Activated CD4-positive, alpha-beta memory T cell treated with anti-CD3 and anti-CD28 coated beads for 36 hours (primary cell): ENCODE measurements around the gene ZIC2. TPM values are rescaled to one million over a fixed set of nuclear protein-coding genes. Genes with fewer than 3 reads are reported as not detected.
A peak's percentile ranks its signal among the peaks of the same experiment; 100 is the strongest.

Experiments
- CTCF ChIA-PET: fragments of 350-600 bp; sonication (Branson Sonifier 250); formaldehyde crosslinking; loops from one replicate; lab custom pipeline; 2021; ENCODE audit warnings: antibody characterized with exemption, inconsistent platforms; lab: Charles Lee
- POLR2A ChIA-PET: fragments of 350-600 bp; sonication (Branson Sonifier 250); formaldehyde crosslinking; loops from one replicate; lab custom pipeline; 2021; ENCODE audit warnings: antibody characterized with exemption; lab: Charles Lee
- DNase-seq: peaks from one replicate; pipeline ENCODE4 v3.0.0-alpha.2; 2020
- H3K27ac Mint-ChIP-seq: one replicate; pipeline ENCODE4 v1.8.0; 2021; ENCODE audit warnings: mixed read lengths
- H3K27me3 Mint-ChIP-seq: one replicate; pipeline ENCODE4 v1.8.0; 2021; ENCODE audit warnings: mixed read lengths
- H3K36me3 Mint-ChIP-seq: one replicate; pipeline ENCODE4 v1.8.0; 2021; ENCODE audit warnings: mixed read lengths
- H3K4me1 Mint-ChIP-seq: one replicate; pipeline ENCODE4 v1.8.0; 2021; ENCODE audit warnings: low read depth, mixed read lengths
- H3K4me3 Mint-ChIP-seq: one replicate; pipeline ENCODE4 v1.8.0; 2021; ENCODE audit warnings: mild to moderate bottlenecking, mixed read lengths
- H3K9me3 Mint-ChIP-seq: one replicate; pipeline ENCODE4 v1.8.0; 2021; ENCODE audit warnings: mixed read lengths
- intact Hi-C: fragments of 100-400 bp; cut with micrococcal nuclease; formaldehyde crosslinking; loops from one replicate; pipeline ENCODE4 v1.15.1; 2023
- total RNA-seq, 2 experiments: library from RNA; stranded (reverse); gene quantifications; one replicate each; pipeline ENCODE4 v1.2.3, GENCODE V29; 2021

Gene ZIC2
- total RNA-seq, 2 experiments from 2014 or later = not detected

- Mint-ChIP-seq H3K27me3 (peaks cover 72% of the 10 kb centered on the region), H3K9me3 (peaks cover 10% of the 10 kb centered on the region), H3K36me3 (peaks cover 10% of the 10 kb centered on the region), H3K4me1 (peaks cover 17% of the 10 kb centered on the region), H3K27ac (no peak overlapping the region), H3K4me3 (no peak overlapping the region)
- intact Hi-C loops = loop anchor here (1.0 kb wide), 2 partner anchors 11 to 13 kb away; no protein-coding TSS in a partner anchor
- DNase-seq = no peak
- POLR2A ChIA-PET = no interaction called here
- CTCF ChIA-PET = interaction anchor here (0.9 to 1.2 kb wide), 4 partner anchors 13 to 544 kb away, joined by 3 to 4 read pairs (median 3); no protein-coding TSS in a partner anchor
Measured at GRCh38 chr13:99970651-99971575, 10.7 kb upstream of the ZIC2 start.

GRCh38 chr13:99971576-99972189 is 9.9 kb upstream of the ZIC2 start, which contains the start of gene ZIC5:
ZIC5 (minus strand) TSS chr13:99971767; CDS start chr13:99971603, 164 bp downstream.
- intact Hi-C loops = no loop called here
- Mint-ChIP-seq H3K27ac (peak within 1 kb of the TSS; percentile 76), H3K36me3 (peaks cover 14% of the 10 kb centered on the region), H3K27me3 (peaks cover 72% of the 10 kb centered on the region), H3K4me3 (no peak within 1 kb of the TSS), H3K9me3 (peaks cover 10% of the 10 kb centered on the region), H3K4me1 (peaks cover 17% of the 10 kb centered on the region)
- DNase-seq = no peak
- POLR2A ChIA-PET = no interaction called here
- CTCF ChIA-PET = no interaction called here

GRCh38 chr13:99972190-99972731 is 9.3 kb upstream of the ZIC2 start:
- ChIA-PET POLR2A (no interaction called here), CTCF (no interaction called here)
- no peak for DNase-seq
- Mint-ChIP-seq H3K9me3 (peaks cover 10% of the 10 kb centered on the region), H3K27ac (peak overlapping the region; percentile 76), H3K4me3 (no peak overlapping the region), H3K27me3 (peaks cover 74% of the 10 kb centered on the region), H3K4me1 (peaks cover 17% of the 10 kb centered on the region), H3K36me3 (peaks cover 14% of the 10 kb centered on the region)
- intact Hi-C loops = no loop called here

- Mint-ChIP-seq H3K4me3 (no peak overlapping the region), H3K9me3 (peaks cover 10% of the 10 kb centered on the region), H3K36me3 (peaks cover 15% of the 10 kb centered on the region), H3K27ac (peak overlapping the region; percentile 50), H3K27me3 (peaks cover 77% of the 10 kb centered on the region), H3K4me1 (peaks cover 12% of the 10 kb centered on the region)
- no peak for DNase-seq
- ChIA-PET POLR2A (no interaction called here), CTCF (no interaction called here)
- intact Hi-C loops = no loop called here
Measured at GRCh38 chr13:99973163-99973807, 8.3 kb upstream of the ZIC2 start.

GRCh38 chr13:99973808-99974185 is 7.8 kb upstream of the ZIC2 start:
- Mint-ChIP-seq H3K27me3 (peaks cover 82% of the 10 kb centered on the region), H3K9me3 (peaks cover 10% of the 10 kb centered on the region), H3K4me3 (no peak overlapping the region), H3K36me3 (peaks cover 15% of the 10 kb centered on the region), H3K27ac (no peak overlapping the region), H3K4me1 (peaks cover 17% of the 10 kb centered on the region)
- intact Hi-C loops = no loop called here
- ChIA-PET CTCF (interaction anchor here (0.7 kb wide), 1 partner anchor 43 kb away, joined by 3 read pairs; no protein-coding TSS in a partner anchor), POLR2A (no interaction called here)
- DNase-seq = no peak

GRCh38 chr13:99974296-99974938 is 7.2 kb upstream of the ZIC2 start:
- POLR2A ChIA-PET = no interaction called here
- peaks cover 10% of the 10 kb centered on the region for H3K36me3 Mint-ChIP-seq
- no peak for DNase-seq
- CTCF ChIA-PET = interaction anchor here (0.7 kb wide), 1 partner anchor 43 kb away, joined by 3 read pairs; no protein-coding TSS in a partner anchor
- H3K4me1 Mint-ChIP-seq = peaks cover 11% of the 10 kb centered on the region
- intact Hi-C loops = no loop called here
- no peak overlapping the region for H3K4me3 Mint-ChIP-seq
- H3K27ac Mint-ChIP-seq = no peak overlapping the region
- H3K9me3 Mint-ChIP-seq = peaks cover 10% of the 10 kb centered on the region
- peaks cover 79% of the 10 kb centered on the region for H3K27me3 Mint-ChIP-seq

GRCh38 chr13:99974939-99975561 is 6.5 kb upstream of the ZIC2 start:
- intact Hi-C loops = loop anchor here (5.0 kb wide), 1 partner anchor 318 kb away; no protein-coding TSS in a partner anchor
- Mint-ChIP-seq H3K4me3 (no peak overlapping the region), H3K27ac (no peak overlapping the region), H3K9me3 (peaks cover 10% of the 10 kb centered on the region), H3K4me1 (peaks cover 9% of the 10 kb centered on the region), H3K27me3 (peaks cover 77% of the 10 kb centered on the region), H3K36me3 (peaks cover 7% of the 10 kb centered on the region)
- DNase-seq = no peak
- ChIA-PET POLR2A (no interaction called here), CTCF (no interaction called here)

- H3K27me3 Mint-ChIP-seq = peaks cover 76% of the 10 kb centered on the region
- no peak overlapping the region for H3K4me3 Mint-ChIP-seq
- H3K4me1 Mint-ChIP-seq = peaks cover 8% of the 10 kb centered on the region
- H3K9me3 Mint-ChIP-seq = peaks cover 10% of the 10 kb centered on the region
- H3K27ac Mint-ChIP-seq = peak overlapping the region; percentile 45
- CTCF ChIA-PET = no interaction called here
- no peak for DNase-seq
- intact Hi-C loops = loop anchor here (5.0 kb wide), 1 partner anchor 318 kb away; no protein-coding TSS in a partner anchor
- POLR2A ChIA-PET = no interaction called here
- H3K36me3 Mint-ChIP-seq = peaks cover 7% of the 10 kb centered on the region
Measured at GRCh38 chr13:99975626-99976025, 6.0 kb upstream of the ZIC2 start.

GRCh38 chr13:99976575-99976974 is 5.0 kb upstream of the ZIC2 start:
- Mint-ChIP-seq H3K27ac (no peak overlapping the region), H3K4me1 (peaks cover 8% of the 10 kb centered on the region), H3K36me3 (peaks cover 7% of the 10 kb centered on the region), H3K27me3 (peaks cover 74% of the 10 kb centered on the region), H3K9me3 (peaks cover 10% of the 10 kb centered on the region), H3K4me3 (no peak overlapping the region)
- intact Hi-C loops = loop anchor here (5.0 kb wide), 1 partner anchor 319 kb away; no protein-coding TSS in a partner anchor
- POLR2A ChIA-PET = no interaction called here
- CTCF ChIA-PET = no interaction called here
- no peak for DNase-seq

GRCh38 chr13:99977334-99977911 is 4.2 kb upstream of the ZIC2 start:
- intact Hi-C loops = loop anchor here (5.0 kb wide), 1 partner anchor 320 kb away; no protein-coding TSS in a partner anchor
- Mint-ChIP-seq H3K27me3 (peaks cover 66% of the 10 kb centered on the region), H3K27ac (no peak overlapping the region), H3K9me3 (peaks cover 7% of the 10 kb centered on the region), H3K4me1 (peaks cover 8% of the 10 kb centered on the region), H3K4me3 (no peak overlapping the region), H3K36me3 (peaks cover 7% of the 10 kb centered on the region)
- CTCF ChIA-PET = no interaction called here
- POLR2A ChIA-PET = no interaction called here
- no peak for DNase-seq
